Panc1 (cell line): ENCODE data around the gene GDPD5. TPM values are rescaled to one million over a fixed set of nuclear protein-coding genes. Genes with fewer than 3 reads are reported as not detected.

Experiments
- ATAC-seq: fragments of 200-7000 bp; cut with Tn5 transposase; 2 replicates; pipeline ENCODE4 v1.9.1; 2020; ENCODE audit warnings: mild to moderate bottlenecking, moderate library complexity
- BruUV-seq: library from RNA; stranded (reverse); fragments of 400-500 nt; replicated peaks from 2 replicates; lab custom pipeline; 2021; lab: Mats Ljungman, UMichigan
- CTCF ChIA-PET: fragments of 300-600 bp; sonication (Branson Sonifier 250); formaldehyde crosslinking; loops from one replicate; lab custom pipeline; 2022; ENCODE audit warnings: antibody characterized with exemption; lab: Charles Lee
- POLR2A ChIA-PET: fragments of 300-600 bp; sonication (Branson Sonifier 250); formaldehyde crosslinking; loops from one replicate; lab custom pipeline; 2022; ENCODE audit warnings: antibody characterized with exemption; lab: Charles Lee
- DNase-seq: peaks from one replicate; pipeline ENCODE4 v3.0.0-alpha.2; 2010; ENCODE audit warnings: low read depth, low spot score
- H3K27ac ChIP-seq: 2 replicates; pipeline ENCODE4 v1.5.1; 2011; ENCODE audit warnings: mild to moderate bottlenecking, low read length, inconsistent platforms
- H3K27me3 ChIP-seq: fragments of 200-500 bp; sonication (Bioruptor generic); 2 replicates; pipeline ENCODE4 v1.6.0; 2014; ENCODE audit warnings: low read length, inconsistent platforms; ENCODE audit not compliant: control insufficient read depth, insufficient read depth
- H3K36me3 ChIP-seq: fragments of 200-500 bp; sonication (Bioruptor generic); 2 replicates; pipeline ENCODE4 v1.5.1; 2014; ENCODE audit warnings: inconsistent platforms, mild to moderate bottlenecking, low read length, moderate library complexity; ENCODE audit not compliant: control insufficient read depth, insufficient read depth
- H3K4me1 ChIP-seq: 2 replicates; pipeline ENCODE4 v1.5.1; 2011; ENCODE audit warnings: inconsistent platforms, mild to moderate bottlenecking, low read length, moderate library complexity; ENCODE audit not compliant: control insufficient read depth, insufficient read depth
- H3K4me3 ChIP-seq, 2 experiments: 2 replicates each; pipeline ENCODE4 v1.5.1; 2011 to 2012; ENCODE audit warnings: low read depth in 2 of 2, low read length in 2 of 2, mild to moderate bottlenecking in 2 of 2, inconsistent platforms in 1 of 2, moderate library complexity in 1 of 2
- H3K9me3 ChIP-seq: fragments of 200-500 bp; sonication (Bioruptor generic); 2 replicates; pipeline ENCODE4 v1.5.1; 2014; ENCODE audit warnings: low read depth, mild to moderate bottlenecking, inconsistent platforms, low read length, moderate library complexity; ENCODE audit not compliant: control insufficient read depth, insufficient read depth
- CTCF ChIP-seq: fragments of 450-650 bp; IDR thresholded peaks from 2 replicates; pipeline ENCODE4 v1.5.1; 2017; ENCODE audit warnings: mild to moderate bottlenecking
- POLR2AphosphoS5 ChIP-seq: IDR thresholded peaks from 2 replicates; pipeline ENCODE4 v1.6.1; 2012; ENCODE audit warnings: mild to moderate bottlenecking, low read depth, low read length, moderate library complexity
- REST ChIP-seq, 2 experiments: IDR thresholded peaks; 2 replicates each; pipeline ENCODE4 v1.6.1; 2011 to 2012; ENCODE audit warnings: low read depth in 2 of 2, control low read depth in 1 of 2, low read length in 1 of 2, mild to moderate bottlenecking in 1 of 2, moderate library complexity in 1 of 2; ENCODE audit not compliant: insufficient read depth in 1 of 2
- SIN3A ChIP-seq: IDR thresholded peaks from 2 replicates; pipeline ENCODE4 v1.6.1; 2012; ENCODE audit warnings: low read depth, mild to moderate bottlenecking, low read length, moderate library complexity, borderline replicate concordance; ENCODE audit not compliant: insufficient read depth
- TCF7L2 ChIP-seq: IDR thresholded peaks from 2 replicates; pipeline ENCODE4 v1.6.1; 2011; ENCODE audit warnings: mild to moderate bottlenecking, low read depth, low read length, inconsistent platforms
- in situ Hi-C: cut with HindIII; loops from 2 replicates; pipeline ENCODE4 v1.10.0; 2016; ENCODE audit warnings: low sequenced_read_pairs, low pct_unique_long_range_greater_than_20kb
- intact Hi-C: fragments of 100-400 bp; cut with micrococcal nuclease; formaldehyde crosslinking; loops from one replicate; pipeline ENCODE4 v1.10.0; 2022; ENCODE audit not compliant: unreplicated experiment
- total RNA-seq: library from RNA; stranded (reverse); gene quantifications from one replicate; pipeline ENCODE4 v1.2.1, GENCODE V29; 2021; ENCODE audit not compliant: unreplicated experiment

GDPD5 gene
- total RNA-seq, 1 experiment from 2014 or later = 6.0 TPM

GRCh38 chr11:75434051-75434450 lies 91.7 kb downstream of the GDPD5 start:
- H3K27me3 ChIP-seq = no peaks in the 10 kb centered on the region
- no peak overlapping the region for H3K27ac ChIP-seq
- intact Hi-C loops = no loop called here
- H3K36me3 ChIP-seq = no peaks in the 10 kb centered on the region
- DNase-seq (no peak), ATAC-seq (no peak)
- CTCF ChIA-PET = no interaction called here
- no TSS peak for BruUV-seq
- in situ Hi-C loops = no loop called here
- POLR2A ChIA-PET = no interaction called here
- TF ChIP-seq POLR2AphosphoS5 (no peak), CTCF (no peak), SIN3A (no peak), REST (IDR thresholded peaks at IDR 0.05; ENCODE audit: insufficient read depth in 1 of 2, low read depth in 2 of 2, low read length in 1 of 2) (no peak), TCF7L2 (no peak)
- no peaks in the 10 kb centered on the region for H3K9me3 ChIP-seq
- H3K4me1 ChIP-seq = peaks cover 14% of the 10 kb centered on the region
- no peak overlapping the region for H3K4me3 ChIP-seq

- POLR2A ChIA-PET = no interaction called here
- CTCF ChIA-PET = no interaction called here
- H3K4me1 ChIP-seq = peaks cover 15% of the 10 kb centered on the region
- TF ChIP-seq TCF7L2 = no peak
- no peak for TF ChIP-seq POLR2AphosphoS5
- no peak for TF ChIP-seq SIN3A
- TF ChIP-seq REST (IDR thresholded peaks at IDR 0.05; ENCODE audit: insufficient read depth in 1 of 2, low read depth in 2 of 2, low read length in 1 of 2) = no peak
- no peak for TF ChIP-seq CTCF
- no peaks in the 10 kb centered on the region for H3K9me3 ChIP-seq
- BruUV-seq = no TSS peak
- no peak overlapping the region for H3K4me3 ChIP-seq
- H3K27ac ChIP-seq = no peak overlapping the region
- intact Hi-C loops (no loop called here), in situ Hi-C loops (no loop called here)
- DNase-seq (no peak), ATAC-seq (no peak)
- H3K27me3 ChIP-seq = no peaks in the 10 kb centered on the region
- no peaks in the 10 kb centered on the region for H3K36me3 ChIP-seq
Observed at GRCh38 chr11:75433443-75433842, 92.3 kb downstream of the GDPD5 start.
